Stomach (tissue), 4 donors: ENCODE data around the gene CACNA1H.

ENCODE experiments used
- CTCF ChIP-seq, 7 experiments: fragments of 450-650 bp in 4 of 7; fragments of 200-600 bp in 3 of 7; sonication (generic) in 3 of 7; IDR thresholded peaks; one replicate each; pipeline ENCODE4 v1.5.1; 2016 to 2019; ENCODE audit warnings: antibody characterized with exemption in 7 of 7, control low read depth in 2 of 7, mild to moderate bottlenecking in 1 of 7
- EP300 ChIP-seq: sonication (generic); formaldehyde crosslinking; IDR thresholded peaks from one replicate; pipeline ENCODE4 v1.6.1; 2017; ENCODE audit warnings: antibody characterized with exemption
- POLR2A ChIP-seq, 4 donors: fragments of 450-650 bp; IDR thresholded peaks; one replicate each; pipeline ENCODE4 v1.6.1; 2016; ENCODE audit warnings: antibody characterized with exemption in 4 of 4, control low read depth in 2 of 4, mild to moderate bottlenecking in 1 of 4, moderate library complexity in 1 of 4
- POLR2AphosphoS5 ChIP-seq, 3 donors: sonication (generic); formaldehyde crosslinking; IDR thresholded peaks; one replicate each; pipeline ENCODE4 v1.6.1; 2016; ENCODE audit warnings: antibody characterized with exemption in 3 of 3

GRCh38 chr16:1169285-1170075 lies 16.6 kb downstream of the CACNA1H start:
- TF ChIP-seq CTCF (IDR thresholded peaks at IDR 0.05) = no peak
- TF ChIP-seq POLR2A (IDR thresholded peaks at IDR 0.05) = no peak
- peak in 2 of 3 donors; percentile 29 to 59 for TF ChIP-seq POLR2AphosphoS5 (IDR thresholded peaks at IDR 0.05)
- TF ChIP-seq EP300 = no peak
